HEK293 (cell line): ENCODE measurements around the gene SET.

Experiments used
- CTCF ChIA-PET: fragments of 350-600 bp; formaldehyde crosslinking; extraction: SDS; loops from one replicate; lab custom pipeline; 2021; ENCODE audit warnings: antibody characterized with exemption; lab: Yijun Ruan, JAX
- POLR2A ChIA-PET: fragments of 300-600 bp; formaldehyde crosslinking; extraction: SDS; loops from one replicate; lab custom pipeline; 2020; ENCODE audit warnings: antibody characterized with exemption, inconsistent platforms; lab: Yijun Ruan, JAX
- H3K27ac ChIP-seq: fragments of 200-500 bp; sonication (Bioruptor generic); 2 replicates; pipeline ENCODE4 v1.5.1; 2014; ENCODE audit warnings: low read depth, low read length, control low read depth, inconsistent platforms; ENCODE audit errors: extremely low read depth
- H3K36me3 ChIP-seq, 2 experiments: fragments of 200-500 bp in 1 of 2; sonication (Bioruptor generic) in 1 of 2; 1 replicate in 1 of 2; 2 replicates in 1 of 2; pipeline ENCODE4 v1.5.1; 2014 to 2017; ENCODE audit warnings: inconsistent platforms in 2 of 2, low read length in 2 of 2; ENCODE audit not compliant: control insufficient read depth in 2 of 2, insufficient read depth in 1 of 2
- H3K4me1 ChIP-seq: fragments of 200-500 bp; sonication (Bioruptor generic); 2 replicates; pipeline ENCODE4 v1.5.1; 2014; ENCODE audit warnings: mild to moderate bottlenecking, low read length, inconsistent platforms; ENCODE audit not compliant: control insufficient read depth, insufficient read depth
- H3K4me3 ChIP-seq: 2 replicates; pipeline ENCODE4 v1.5.1; 2011; ENCODE audit warnings: low read depth, mild to moderate bottlenecking, control low read depth, low read length, moderate library complexity
- H3K9me3 ChIP-seq: fragments of 200-500 bp; sonication (Bioruptor generic); 2 replicates; pipeline ENCODE4 v1.5.1; 2014; ENCODE audit warnings: low read depth, low read length, inconsistent platforms; ENCODE audit not compliant: control insufficient read depth, insufficient read depth
- ZNF121 ChIP-seq: fragments of 450-650 bp; formaldehyde crosslinking; IDR thresholded peaks from 2 replicates; pipeline ENCODE4 v1.5.1; 2016; ENCODE audit warnings: missing biosample characterization, missing genetic modification characterization
- ZNF132 ChIP-seq: fragments of 450-650 bp; formaldehyde crosslinking; IDR thresholded peaks from 2 replicates; pipeline ENCODE4 v1.5.1; 2017; ENCODE audit warnings: missing biosample characterization, missing genetic modification characterization, borderline replicate concordance

The SET gene

DNA sequence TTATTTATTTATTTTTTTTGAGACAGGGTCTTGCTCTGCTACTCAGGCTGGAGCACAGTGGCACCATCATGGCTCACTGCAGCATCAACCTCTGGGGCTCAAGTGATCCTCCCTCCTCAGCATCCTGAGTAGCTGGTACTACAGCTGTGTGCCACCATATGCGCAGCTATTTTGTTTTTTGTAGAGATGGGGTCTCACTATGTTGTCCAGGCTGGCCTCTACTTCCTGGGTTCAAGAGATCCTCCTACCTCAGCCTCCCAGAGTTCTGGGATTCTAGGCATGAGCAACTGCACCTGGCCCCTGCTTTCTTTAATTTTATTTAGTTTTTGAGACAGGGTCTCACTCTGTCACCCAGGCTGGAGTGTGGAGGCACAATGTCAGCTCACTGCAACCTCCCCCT, 54.4 kb downstream of the SET start:
- H3K4me1 ChIP-seq = no peaks in the 10 kb centered on the region
- H3K9me3 ChIP-seq = no peaks in the 10 kb centered on the region
- ChIA-PET CTCF (interaction anchor here (1.2 to 2.8 kb wide), 3 partner anchors 10 to 67 kb away, joined by 3 to 21 read pairs (median 8); no protein-coding TSS in a partner anchor), POLR2A (interaction anchor here (0.6 to 1.4 kb wide), 2 partner anchors 10 to 19 kb away, joined by 3 read pairs; no protein-coding TSS in a partner anchor)
- TF ChIP-seq ZNF121 (tag by site-specific recombination) (peak; percentile 96), ZNF132 (tag by site-specific recombination) (no peak)
- H3K36me3 ChIP-seq = peaks cover 0 to 31% of the 10 kb centered on the region in 2 experiments; a peak in 2 of 3 replicates
- no peak overlapping the region for H3K4me3 ChIP-seq
- H3K27ac ChIP-seq = no peak overlapping the region
